ENCODE data around the gene CHST8. TPM values are rescaled to one million over a fixed set of nuclear protein-coding genes. Genes with fewer than 3 reads are reported as not detected.
A peak's percentile ranks its signal among the peaks of the same experiment; 100 is the strongest.

Gene CHST8
- total and polyA plus RNA-seq, 12 donors = 0.13 to 0.50 (median 0.22) TPM; not detected in 3

GRCh38 chr19:33580026-33580644, 41.6 kb upstream of the CHST8 start:
- intact Hi-C loops (cut with DNase I) = no loop called here
- Histone ChIP-seq H3K27me3 (peaks cover 0 to 31% (median 6%) of the 10 kb centered on the region in 7 donors), H3K4me1 (no peaks in the 10 kb centered on the region), H3K9me3 (peaks cover 0 to 9% (median 0%) of the 10 kb centered on the region in 11 donors), H3K27ac (no peak overlapping the region), H3K4me3 (no peak overlapping the region), H3K36me3 (no peaks in the 10 kb centered on the region)
- TF ChIP-seq CTCF (IDR thresholded peaks at IDR 0.05) = no peak
- WGBS, 2 donors = 65 to 73% methylated on average over 10 of the region's 10 CpGs
- no peak for ATAC-seq
- no peak for DNase-seq

- DNase-seq = no peak
- no peak for TF ChIP-seq CTCF (IDR thresholded peaks at IDR 0.05)
- H3K27me3 ChIP-seq = peaks cover 0 to 31% (median 6%) of the 10 kb centered on the region in 7 donors
- peaks cover 0 to 4% (median 0%) of the 10 kb centered on the region in 11 donors for H3K9me3 ChIP-seq
- no peak overlapping the region for H3K4me3 ChIP-seq
- intact Hi-C loops (cut with DNase I) = no loop called here
- no peaks in the 10 kb centered on the region for H3K36me3 ChIP-seq
- no peak overlapping the region for H3K27ac ChIP-seq
- ATAC-seq = peak in 1 of 8 donors; percentile 44
- 52 to 71% methylated on average over 8 of the region's 8 CpGs for WGBS, 2 donors
- H3K4me1 ChIP-seq = no peaks in the 10 kb centered on the region
Measured at GRCh38 chr19:33580645-33581037, 41.1 kb upstream of the CHST8 start.

- Histone ChIP-seq H3K36me3 (no peaks in the 10 kb centered on the region), H3K4me3 (no peak overlapping the region), H3K4me1 (no peaks in the 10 kb centered on the region), H3K27ac (no peak overlapping the region), H3K27me3 (peaks cover 0 to 26% (median 0%) of the 10 kb centered on the region in 7 donors), H3K9me3 (peaks cover 0 to 16% (median 5%) of the 10 kb centered on the region in 11 donors)
- intact Hi-C loops (cut with DNase I) = no loop called here
- WGBS, 2 donors = 51 to 57% methylated on average over 4 of the region's 4 CpGs
- no peak for TF ChIP-seq CTCF (IDR thresholded peaks at IDR 0.05)
- no peak for ATAC-seq
- no peak for DNase-seq
Measured at GRCh38 chr19:33582914-33583313, 38.8 kb upstream of the CHST8 start.

- H3K27ac ChIP-seq = no peak overlapping the region
- ATAC-seq (no peak), DNase-seq (no peak)
- peaks cover 0 to 9% (median 0%) of the 10 kb centered on the region in 7 donors for H3K27me3 ChIP-seq
- H3K4me1 ChIP-seq = no peaks in the 10 kb centered on the region
- no peaks in the 10 kb centered on the region for H3K36me3 ChIP-seq
- no peak overlapping the region for H3K4me3 ChIP-seq
- TF ChIP-seq CTCF (IDR thresholded peaks at IDR 0.05) = no peak
- WGBS, 2 donors = 65 to 67% methylated on average over 2 of the region's 2 CpGs
- intact Hi-C loops (cut with DNase I) = no loop called here
- peaks cover 0 to 49% (median 8%) of the 10 kb centered on the region in 11 donors for H3K9me3 ChIP-seq
Measured at GRCh38 chr19:33587150-33587549, 34.6 kb upstream of the CHST8 start.

Data from heart right ventricle (tissue), 16 donors.